ENCODE data around the gene BGLAP. TPM values are rescaled to one million over a fixed set of nuclear protein-coding genes. Genes with fewer than 3 reads are reported as not detected.
A peak's percentile ranks its signal among the peaks of the same experiment; 100 is the strongest.

BGLAP gene
- total RNA-seq, 1 donor from 2014 or later: not detected

DNA sequence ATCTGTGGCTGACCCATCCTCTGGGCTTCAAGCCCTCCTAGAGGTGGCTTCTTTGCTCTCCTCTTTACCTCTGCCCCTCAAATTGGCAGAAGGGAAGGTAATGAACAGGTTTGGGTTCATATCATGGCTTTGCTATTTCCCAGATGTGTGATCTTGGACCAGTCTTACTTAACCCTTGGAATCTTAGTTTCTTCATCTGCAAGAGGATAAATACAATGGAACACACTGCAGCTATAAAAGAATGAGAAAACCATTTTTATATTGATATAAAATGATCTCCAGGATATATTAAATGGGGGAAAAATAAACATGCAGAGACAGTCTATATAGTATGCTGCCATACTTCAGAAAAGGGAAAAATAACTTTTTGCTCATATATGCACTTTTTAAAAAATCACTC, 47.9 kb downstream of the BGLAP start:
- TF ChIP-seq, protein P1, sequence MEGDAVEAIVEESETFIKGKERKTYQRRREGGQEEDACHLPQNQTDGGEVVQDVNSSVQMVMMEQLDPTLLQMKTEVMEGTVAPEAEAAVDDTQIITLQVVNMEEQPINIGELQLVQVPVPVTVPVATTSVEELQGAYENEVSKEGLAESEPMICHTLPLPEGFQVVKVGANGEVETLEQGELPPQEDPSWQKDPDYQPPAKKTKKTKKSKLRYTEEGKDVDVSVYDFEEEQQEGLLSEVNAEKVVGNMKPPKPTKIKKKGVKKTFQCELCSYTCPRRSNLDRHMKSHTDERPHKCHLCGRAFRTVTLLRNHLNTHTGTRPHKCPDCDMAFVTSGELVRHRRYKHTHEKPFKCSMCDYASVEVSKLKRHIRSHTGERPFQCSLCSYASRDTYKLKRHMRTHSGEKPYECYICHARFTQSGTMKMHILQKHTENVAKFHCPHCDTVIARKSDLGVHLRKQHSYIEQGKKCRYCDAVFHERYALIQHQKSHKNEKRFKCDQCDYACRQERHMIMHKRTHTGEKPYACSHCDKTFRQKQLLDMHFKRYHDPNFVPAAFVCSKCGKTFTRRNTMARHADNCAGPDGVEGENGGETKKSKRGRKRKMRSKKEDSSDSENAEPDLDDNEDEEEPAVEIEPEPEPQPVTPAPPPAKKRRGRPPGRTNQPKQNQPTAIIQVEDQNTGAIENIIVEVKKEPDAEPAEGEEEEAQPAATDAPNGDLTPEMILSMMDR (IDR thresholded peaks at IDR 0.05): no peak
- DNase-seq (ENCODE audit: low spot score): no peak
- no peaks in the 10 kb centered on the region for H3K9me3 Mint-ChIP-seq (ENCODE audit: low read depth)
- peaks cover 36% of the 10 kb centered on the region for H3K4me1 Mint-ChIP-seq (ENCODE audit: low read depth)
- no peak overlapping the region for H3K27ac Mint-ChIP-seq (ENCODE audit: unreplicated experiment)
- no peaks in the 10 kb centered on the region for H3K27me3 Mint-ChIP-seq (ENCODE audit: low read depth)
- H3K36me3 Mint-ChIP-seq (ENCODE audit: low read depth): peaks cover 4% of the 10 kb centered on the region
- H3K4me3 Mint-ChIP-seq (ENCODE audit: unreplicated experiment): no peak overlapping the region

DNA sequence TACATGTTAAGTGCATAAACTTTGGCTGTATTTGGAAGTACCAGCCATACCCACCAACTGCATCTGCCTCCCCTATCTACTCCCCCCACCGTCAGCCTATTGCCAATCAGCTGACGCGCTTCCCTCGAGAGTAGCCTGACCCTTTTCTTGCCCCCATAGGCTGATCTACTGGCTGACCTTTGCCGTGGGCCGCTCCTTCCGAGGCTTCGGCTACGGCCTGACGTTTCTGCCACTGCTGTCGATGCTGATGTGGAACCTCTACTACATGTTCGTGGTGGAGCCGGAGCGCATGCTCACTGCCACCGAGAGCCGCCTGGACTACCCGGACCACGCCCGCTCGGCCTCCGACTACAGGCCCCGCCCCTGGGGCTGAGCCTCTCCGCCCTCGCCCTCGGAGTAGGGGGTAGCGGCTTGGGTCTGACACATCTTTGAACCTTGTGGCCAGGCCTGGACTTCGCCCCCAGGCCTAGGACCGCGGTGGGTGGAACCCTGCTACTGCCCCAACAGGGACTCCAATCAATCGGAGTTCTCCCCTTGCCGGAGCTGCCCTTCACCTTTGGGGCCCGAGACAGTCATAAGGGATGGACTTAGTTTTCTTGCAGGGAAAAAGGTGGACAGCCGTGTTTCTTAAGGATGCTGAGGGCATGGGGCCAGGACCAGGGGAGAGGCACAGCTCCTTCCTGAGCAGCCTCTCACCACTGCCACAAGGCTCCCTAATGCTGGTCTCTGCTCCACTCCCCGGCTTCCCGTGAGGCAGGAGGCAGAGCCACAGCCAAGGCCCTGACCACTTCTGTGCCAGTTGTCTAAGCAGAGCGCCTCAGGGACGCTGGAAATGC, 49.5 kb downstream of the BGLAP start:
- TF ChIP-seq, protein P1 (IDR thresholded peaks at IDR 0.05): no peak
- Mint-ChIP-seq H3K4me1 (ENCODE audit: low read depth) (peaks cover 48% of the 10 kb centered on the region), H3K27ac (ENCODE audit: unreplicated experiment) (peak overlapping the region; percentile 98), H3K36me3 (ENCODE audit: low read depth) (peaks cover 4% of the 10 kb centered on the region), H3K9me3 (ENCODE audit: low read depth) (no peaks in the 10 kb centered on the region), H3K4me3 (ENCODE audit: unreplicated experiment) (peak overlapping the region; percentile 97), H3K27me3 (ENCODE audit: low read depth) (no peaks in the 10 kb centered on the region)
- DNase-seq (ENCODE audit: low spot score): peak; percentile 97

Other genes starting within 250 kb of the BGLAP start
- gene SSR2, start 221.2 kb upstream of the BGLAP start, total RNA-seq: 233 to 257 TPM (median 238 TPM) in 3 replicates
- gene UBQLN4, start 188.4 kb upstream of the BGLAP start, total RNA-seq: 29.3 to 32.9 TPM (median 30.2 TPM) in 3 replicates
- 55.0 to 58.8 TPM (median 56.6 TPM) in 3 replicates for gene LAMTOR2, start 187.4 kb upstream of the BGLAP start, total RNA-seq
- gene RAB25, start 181.0 kb upstream of the BGLAP start, total RNA-seq: not detected in 3 replicates
- gene MEX3A, start 159.7 kb upstream of the BGLAP start, total RNA-seq: 11.7 to 12.7 TPM (median 12.0 TPM) in 3 replicates
- 641 to 675 TPM (median 641 TPM) in 3 replicates for gene LMNA, start 127.5 kb upstream of the BGLAP start, total RNA-seq
- 1.6 to 2.5 TPM (median 2.0 TPM) in 3 replicates for gene SEMA4A, start 88.6 kb upstream of the BGLAP start, total RNA-seq
- gene SLC25A44, start 48.1 kb upstream of the BGLAP start, total RNA-seq: 13.4 to 17.5 TPM (median 17.2 TPM) in 3 replicates
- gene PMF1, start 29.2 kb upstream of the BGLAP start, total RNA-seq: 35.8 to 40.5 TPM (median 38.6 TPM) in 3 replicates
- gene PAQR6, start 5.9 kb downstream of the BGLAP start, total RNA-seq: 4.9 to 6.9 TPM (median 4.9 TPM) in 3 replicates
- gene SMG5, start 40.6 kb downstream of the BGLAP start, total RNA-seq: 65.9 to 76.1 TPM (median 73.5 TPM) in 3 replicates
- 1.7 to 3.1 TPM (median 2.5 TPM) in 3 replicates for gene TMEM79, start 42.1 kb downstream of the BGLAP start, total RNA-seq
- gene GLMP, start 53.5 kb downstream of the BGLAP start, total RNA-seq: 68.1 to 76.9 TPM (median 71.4 TPM) in 3 replicates
- gene VHLL, start 57.1 kb downstream of the BGLAP start, total RNA-seq: not detected in 3 replicates
- 159 to 204 TPM (median 161 TPM) in 3 replicates for gene CCT3, start 96.1 kb downstream of the BGLAP start, total RNA-seq
- not detected in 3 replicates for gene TSACC, start 96.3 kb downstream of the BGLAP start, total RNA-seq
- gene RHBG, start 127.0 kb downstream of the BGLAP start, total RNA-seq: not detected in 3 replicates

Data from chondrocyte (in vitro differentiated cells).